Adipocyte (in vitro differentiated cells): ENCODE measurements around the gene SLC39A9.

Experiments used
- DNase-seq: peaks from one replicate; pipeline ENCODE4 v3.0.0-alpha.2; 2015; ENCODE audit warnings: low read depth
- H3K27me3 ChIP-seq: replicated peaks from 2 replicates; pipeline ENCODE4 v1.7.0; 2013; ENCODE audit warnings: mild to moderate bottlenecking, low read length, moderate library complexity; ENCODE audit not compliant: control insufficient read depth, insufficient read depth
- H3K36me3 ChIP-seq: 2 replicates; pipeline ENCODE4 v1.7.0; 2013; ENCODE audit warnings: low read length, mild to moderate bottlenecking, moderate library complexity; ENCODE audit not compliant: control insufficient read depth, insufficient read depth, severe bottlenecking
- H3K4me1 ChIP-seq: 2 replicates; pipeline ENCODE4 v1.7.0; 2013; ENCODE audit warnings: mild to moderate bottlenecking, low read length, moderate library complexity; ENCODE audit not compliant: control insufficient read depth, insufficient read depth
- H3K4me3 ChIP-seq: 2 replicates; pipeline ENCODE4 v1.7.0; 2013; ENCODE audit warnings: mild to moderate bottlenecking, low read length, moderate library complexity
- H3K9ac ChIP-seq: 2 replicates; pipeline ENCODE4 v1.7.0; 2013; ENCODE audit warnings: mild to moderate bottlenecking, low read length, moderate library complexity
- H3K9me3 ChIP-seq: 2 replicates; pipeline ENCODE4 v1.7.0; 2013; ENCODE audit warnings: mild to moderate bottlenecking, low read length, moderate library complexity; ENCODE audit not compliant: control insufficient read depth

Gene SLC39A9

GRCh38 chr14:69357544-69358200 lies 40.8 kb upstream of the SLC39A9 start:
- Histone ChIP-seq H3K27me3 (no peaks in the 10 kb centered on the region), H3K4me1 (peaks cover 12% of the 10 kb centered on the region), H3K9ac (no peak overlapping the region), H3K9me3 (no peaks in the 10 kb centered on the region), H3K4me3 (no peak overlapping the region), H3K36me3 (no peaks in the 10 kb centered on the region)
- DNase-seq, result no peak

- no peak for DNase-seq
- Histone ChIP-seq H3K27me3 (no peaks in the 10 kb centered on the region), H3K36me3 (no peaks in the 10 kb centered on the region), H3K9me3 (no peaks in the 10 kb centered on the region), H3K4me3 (no peak overlapping the region), H3K9ac (no peak overlapping the region), H3K4me1 (peaks cover 12% of the 10 kb centered on the region)
These were observed 40.1 kb upstream of the SLC39A9 start for GRCh38 chr14:69358233-69358963.

GRCh38 chr14:69358966-69359365 lies 39.5 kb upstream of the SLC39A9 start:
- no peaks in the 10 kb centered on the region for H3K27me3 ChIP-seq
- H3K9ac ChIP-seq, result no peak overlapping the region
- H3K9me3 ChIP-seq, result no peaks in the 10 kb centered on the region
- DNase-seq, result no peak
- H3K36me3 ChIP-seq, result no peaks in the 10 kb centered on the region
- H3K4me1 ChIP-seq, result peaks cover 12% of the 10 kb centered on the region
- H3K4me3 ChIP-seq, result no peak overlapping the region

GRCh38 chr14:69360438-69361108 lies 37.9 kb upstream of the SLC39A9 start:
- Histone ChIP-seq H3K4me1 (peaks cover 8% of the 10 kb centered on the region), H3K9ac (no peak overlapping the region), H3K9me3 (no peaks in the 10 kb centered on the region), H3K27me3 (no peaks in the 10 kb centered on the region), H3K36me3 (no peaks in the 10 kb centered on the region), H3K4me3 (no peak overlapping the region)
- no peak for DNase-seq

GRCh38 chr14:69363055-69363454 lies 35.4 kb upstream of the SLC39A9 start:
- Histone ChIP-seq H3K9me3 (no peaks in the 10 kb centered on the region), H3K36me3 (no peaks in the 10 kb centered on the region), H3K27me3 (no peaks in the 10 kb centered on the region), H3K4me3 (no peak overlapping the region), H3K4me1 (no peaks in the 10 kb centered on the region), H3K9ac (no peak overlapping the region)
- DNase-seq, result peak; percentile 35

- Histone ChIP-seq H3K9me3 (no peaks in the 10 kb centered on the region), H3K4me1 (no peaks in the 10 kb centered on the region), H3K9ac (no peak overlapping the region), H3K27me3 (no peaks in the 10 kb centered on the region), H3K36me3 (no peaks in the 10 kb centered on the region), H3K4me3 (no peak overlapping the region)
- DNase-seq, result no peak
These were observed 34.5 kb upstream of the SLC39A9 start for GRCh38 chr14:69363964-69364363.

GRCh38 chr14:69364378-69364777 lies 34.1 kb upstream of the SLC39A9 start:
- H3K27me3 ChIP-seq, result no peaks in the 10 kb centered on the region
- H3K9ac ChIP-seq, result no peak overlapping the region
- no peaks in the 10 kb centered on the region for H3K36me3 ChIP-seq
- no peaks in the 10 kb centered on the region for H3K4me1 ChIP-seq
- DNase-seq, result no peak
- H3K9me3 ChIP-seq, result no peaks in the 10 kb centered on the region
- H3K4me3 ChIP-seq, result no peak overlapping the region

- H3K27me3 ChIP-seq, result no peaks in the 10 kb centered on the region
- no peaks in the 10 kb centered on the region for H3K36me3 ChIP-seq
- DNase-seq, result no peak
- H3K4me3 ChIP-seq, result no peak overlapping the region
- no peak overlapping the region for H3K9ac ChIP-seq
- no peaks in the 10 kb centered on the region for H3K4me1 ChIP-seq
- H3K9me3 ChIP-seq, result no peaks in the 10 kb centered on the region
These were observed 32.4 kb upstream of the SLC39A9 start for GRCh38 chr14:69366069-69366468.

- Histone ChIP-seq H3K4me1 (no peaks in the 10 kb centered on the region), H3K36me3 (no peaks in the 10 kb centered on the region), H3K4me3 (no peak overlapping the region), H3K9me3 (no peaks in the 10 kb centered on the region), H3K27me3 (no peaks in the 10 kb centered on the region), H3K9ac (no peak overlapping the region)
- DNase-seq, result no peak
These were observed 31.7 kb upstream of the SLC39A9 start for GRCh38 chr14:69366761-69367160.

GRCh38 chr14:69368381-69368780 lies 30.1 kb upstream of the SLC39A9 start:
- DNase-seq, result no peak
- Histone ChIP-seq H3K27me3 (no peaks in the 10 kb centered on the region), H3K4me1 (no peaks in the 10 kb centered on the region), H3K9me3 (no peaks in the 10 kb centered on the region), H3K4me3 (no peak overlapping the region), H3K36me3 (no peaks in the 10 kb centered on the region), H3K9ac (no peak overlapping the region)

- peaks cover 5% of the 10 kb centered on the region for H3K36me3 ChIP-seq
- no peaks in the 10 kb centered on the region for H3K4me1 ChIP-seq
- no peaks in the 10 kb centered on the region for H3K27me3 ChIP-seq
- no peak overlapping the region for H3K9ac ChIP-seq
- peaks cover 2% of the 10 kb centered on the region for H3K9me3 ChIP-seq
- DNase-seq, result no peak
- no peak overlapping the region for H3K4me3 ChIP-seq
These were observed 28.4 kb upstream of the SLC39A9 start for GRCh38 chr14:69370061-69370460.
